Choroid plexus epithelial cell (primary cell): ENCODE data around the gene CELA1.
A peak's percentile ranks its signal among the peaks of the same experiment; 100 is the strongest.

Experiments
- DNase-seq: peaks from one replicate; pipeline ENCODE4 v3.0.0-alpha.2; 2010; ENCODE audit warnings: low read depth
- H3K4me3 ChIP-seq: 2 replicates; pipeline ENCODE4 v1.5.1; 2011; ENCODE audit warnings: low read depth, mild to moderate bottlenecking, control low read depth, low read length, moderate library complexity
- CTCF ChIP-seq: conservative IDR thresholded peaks from 2 replicates; pipeline ENCODE4 v1.5.1; 2011; ENCODE audit warnings: low read depth, mild to moderate bottlenecking, control low read depth, inconsistent platforms, low read length, moderate library complexity

CELA1 gene

GRCh38 chr12:51346581-51346980 is at the start of gene CELA1:
Gene CELA1, minus strand, starts transcription at chr12:51346679. Its CDS starts 41 bp downstream, at chr12:51346638.
- no peak within 1 kb of the TSS for H3K4me3 ChIP-seq
- TF ChIP-seq CTCF: no peak
- no peak for DNase-seq

DNA sequence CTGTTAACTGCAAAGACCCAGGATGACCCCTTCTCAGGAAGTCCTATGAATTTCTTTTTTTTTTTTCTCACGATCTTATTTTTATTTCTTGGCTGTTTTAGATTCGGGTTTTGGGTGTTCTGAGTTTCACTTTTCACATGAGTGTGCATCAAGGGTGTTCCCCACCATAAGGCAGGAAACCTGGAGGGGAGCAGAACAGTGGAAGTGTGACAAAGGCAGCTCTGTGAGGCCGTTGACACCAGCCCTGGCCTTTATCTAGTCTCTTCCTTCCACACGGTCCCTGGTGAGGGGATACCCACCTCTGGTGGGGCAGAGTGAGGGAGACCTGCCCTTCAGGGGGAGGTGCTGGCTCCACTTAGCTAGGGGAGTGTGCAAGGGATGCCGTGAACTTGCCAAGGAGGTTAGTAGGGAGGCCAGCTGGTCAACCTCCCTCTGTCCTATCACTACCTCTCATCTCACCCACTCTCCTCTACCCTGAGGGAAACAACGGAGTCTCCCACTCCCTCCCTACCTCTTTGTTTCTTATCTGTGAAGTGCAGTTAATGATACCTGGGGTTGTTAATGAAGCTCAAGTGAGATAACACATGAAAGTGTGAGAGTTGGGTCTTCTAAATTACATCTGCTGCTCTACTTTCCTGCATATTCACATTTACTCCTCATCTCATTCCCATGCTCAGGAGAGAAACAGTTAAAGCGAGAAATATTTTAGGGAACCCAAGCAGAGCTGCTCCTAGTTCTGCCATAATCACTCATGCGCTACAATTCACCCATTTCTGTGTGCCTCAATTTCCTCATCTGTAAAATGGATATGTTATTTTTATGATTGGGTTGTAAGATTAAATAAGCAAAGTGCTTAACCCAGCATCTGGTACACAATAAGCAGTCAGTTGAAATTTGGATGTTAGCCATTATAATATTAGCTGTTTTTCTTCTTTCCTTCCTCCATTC is 49.1 kb upstream of the CELA1 start:
- DNase-seq: no peak
- no peak for TF ChIP-seq CTCF
- no peak overlapping the region for H3K4me3 ChIP-seq

GRCh38 chr12:51393676-51394545 is 47.4 kb upstream of the CELA1 start:
- peak; percentile 59 for DNase-seq
- TF ChIP-seq CTCF: no peak
- H3K4me3 ChIP-seq: no peak overlapping the region

DNA sequence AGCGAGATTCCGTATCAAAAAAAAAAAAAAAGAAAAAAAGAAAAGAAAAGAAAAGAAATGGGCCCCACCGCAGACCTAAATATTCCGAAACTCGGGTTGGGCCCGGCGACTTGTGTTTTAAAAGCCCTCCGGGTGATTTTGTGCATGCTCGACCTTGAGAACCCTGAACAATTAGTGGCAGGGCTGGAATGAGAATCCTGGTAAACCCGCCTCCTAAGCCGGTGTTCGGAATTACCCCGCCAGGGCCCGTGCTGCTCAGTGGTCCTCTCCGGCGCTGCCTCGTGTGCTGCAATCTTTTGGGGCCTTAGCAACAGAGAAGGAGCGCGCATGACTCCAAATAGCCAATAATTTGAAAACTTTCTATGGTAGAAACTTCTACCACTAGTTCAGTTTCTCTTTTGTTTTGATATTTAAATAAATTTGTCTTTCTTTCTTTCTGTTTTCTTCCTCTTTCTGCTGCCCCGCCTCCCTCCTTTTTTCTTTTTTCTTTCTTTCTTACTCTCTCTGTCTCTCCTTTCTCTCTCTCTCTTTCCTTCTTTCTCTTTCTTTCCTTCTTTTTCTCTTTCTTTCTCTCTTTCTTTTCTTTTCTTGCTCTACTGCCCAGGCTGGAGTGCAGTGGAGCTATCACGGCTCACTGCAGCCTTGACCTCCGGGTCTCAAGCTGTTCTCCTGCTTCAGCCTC is 46.2 kb upstream of the CELA1 start:
- no peak for TF ChIP-seq CTCF
- DNase-seq: peak; percentile 46
- peak overlapping the region; percentile 19 for H3K4me3 ChIP-seq

GRCh38 chr12:51391283-51392123 is 45.0 kb upstream of the CELA1 start, which contains the start of gene GALNT6:
Gene GALNT6, minus strand, starts transcription at chr12:51391406. Its CDS starts 11,625 bp downstream, at chr12:51379781.
- DNase-seq: no peak
- TF ChIP-seq CTCF: no peak
- H3K4me3 ChIP-seq: peak within 1 kb of the TSS; percentile 60

GRCh38 chr12:51390891-51391282 is 44.4 kb upstream of the CELA1 start:
- peak overlapping the region; percentile 60 for H3K4me3 ChIP-seq
- no peak for TF ChIP-seq CTCF
- DNase-seq: no peak
